Ascending aorta (tissue), 2 donors: ENCODE data around the gene SYNGR3. TPM values are rescaled to one million over a fixed set of nuclear protein-coding genes. Genes with fewer than 3 reads are reported as not detected.

Source experiments
- DNase-seq, 2 donors: peaks; one replicate each; pipeline ENCODE4 v3.0.0-alpha.2; 2019; ENCODE audit warnings: low spot score in 2 of 2
- H3K27ac ChIP-seq, 2 donors: fragments of 200-600 bp; sonication (generic); one replicate each; pipeline ENCODE4 v1.5.1; 2016 to 2017; ENCODE audit warnings: mild to moderate bottlenecking in 1 of 2
- H3K27me3 ChIP-seq: fragments of 200-600 bp; sonication (generic); one replicate; pipeline ENCODE4 v1.5.1; 2017
- H3K36me3 ChIP-seq, 2 donors: fragments of 200-600 bp; sonication (generic); one replicate each; pipeline ENCODE4 v1.5.1; 2016
- H3K4me1 ChIP-seq, 2 donors: fragments of 200-600 bp; sonication (generic); one replicate each; pipeline ENCODE4 v1.5.1; 2016 to 2017; ENCODE audit warnings: mild to moderate bottlenecking in 1 of 2
- H3K4me3 ChIP-seq, 2 donors: fragments of 200-600 bp; sonication (generic); one replicate each; pipeline ENCODE4 v1.5.1; 2016 to 2017; ENCODE audit warnings: mild to moderate bottlenecking in 1 of 2
- H3K9me3 ChIP-seq, 2 donors: fragments of 200-600 bp; sonication (generic); one replicate each; pipeline ENCODE4 v1.5.1; 2016
- CTCF ChIP-seq, 3 experiments: fragments of 200-600 bp in 2 of 3; fragments of 450-650 bp in 1 of 3; sonication (generic) in 2 of 3; IDR thresholded peaks; one replicate each; pipeline ENCODE4 v1.5.1; 2016 to 2019; ENCODE audit warnings: antibody characterized with exemption in 3 of 3, mild to moderate bottlenecking in 1 of 3, moderate library complexity in 1 of 3
- intact Hi-C: fragments of 100-400 bp; cut with DNase I; formaldehyde crosslinking; loops from one replicate; pipeline ENCODE4 v1.15.1; 2023
- total RNA-seq: library from RNA; depleted of rRNA; stranded (reverse); fragments of >200 nt; gene quantifications from one replicate; pipeline ENCODE4 v1.1.0, GENCODE V29; 2016

The SYNGR3 gene
- total RNA-seq, 1 donor from 2014 or later = 0.32 TPM

- TF ChIP-seq CTCF (IDR thresholded peaks at IDR 0.05) = no peak
- DNase-seq = no peak
- H3K4me3 ChIP-seq = no peak overlapping the region
- intact Hi-C loops = no loop called here
- H3K27me3 ChIP-seq = no peaks in the 10 kb centered on the region
- H3K9me3 ChIP-seq = no peaks in the 10 kb centered on the region
- H3K27ac ChIP-seq = no peak overlapping the region
- H3K36me3 ChIP-seq = peaks cover 55 to 68% of the 10 kb centered on the region in 2 donors
- H3K4me1 ChIP-seq = peaks cover 2% of the 10 kb centered on the region in 2 donors
Observed at GRCh38 chr16:1998852-1999801, 9.4 kb downstream of the SYNGR3 start.

- Histone ChIP-seq H3K36me3 (peaks cover 55 to 68% of the 10 kb centered on the region in 2 donors), H3K4me1 (peaks cover 6 to 7% of the 10 kb centered on the region in 2 donors), H3K4me3 (no peak overlapping the region), H3K27ac (no peak overlapping the region), H3K9me3 (no peaks in the 10 kb centered on the region), H3K27me3 (no peaks in the 10 kb centered on the region)
- TF ChIP-seq CTCF (IDR thresholded peaks at IDR 0.05) = no peak
- no peak for DNase-seq
- intact Hi-C loops = no loop called here
Observed at GRCh38 chr16:1999866-2000514, 10.2 kb downstream of the SYNGR3 start.

GRCh38 chr16:2001035-2001434, 11.3 kb downstream of the SYNGR3 start:
- H3K36me3 ChIP-seq = peaks cover 55 to 68% of the 10 kb centered on the region in 2 donors
- H3K27ac ChIP-seq = no peak overlapping the region
- no peak overlapping the region for H3K4me3 ChIP-seq

GRCh38 chr16:2001456-2002355, 11.9 kb downstream of the SYNGR3 start:
- Histone ChIP-seq H3K27me3 (no peaks in the 10 kb centered on the region), H3K4me1 (peaks cover 6 to 10% of the 10 kb centered on the region in 2 donors), H3K9me3 (no peaks in the 10 kb centered on the region), H3K27ac (no peak overlapping the region), H3K36me3 (peaks cover 55 to 67% of the 10 kb centered on the region in 2 donors), H3K4me3 (no peak overlapping the region)
- no peak for DNase-seq
- intact Hi-C loops = no loop called here
- TF ChIP-seq CTCF (IDR thresholded peaks at IDR 0.05) = no peak

More at GRCh38 chr16:2001035-2001434, 11.3 kb downstream of the SYNGR3 start:
- no peak for DNase-seq
- TF ChIP-seq CTCF (IDR thresholded peaks at IDR 0.05) = no peak
- H3K4me1 ChIP-seq = peaks cover 6 to 10% of the 10 kb centered on the region in 2 donors
- intact Hi-C loops = no loop called here
- no peaks in the 10 kb centered on the region for H3K27me3 ChIP-seq
- H3K9me3 ChIP-seq = no peaks in the 10 kb centered on the region
